Osteocyte (in vitro differentiated cells): Measurements from ENCODE around the gene PSMB5. TPM values are rescaled to one million over a fixed set of nuclear protein-coding genes. Genes with fewer than 3 reads are reported as not detected.
"Not testable (repeated sequence)": the region's sequence is repeated elsewhere in the genome, so short reads cannot be mapped to it uniquely, and the experiment has no call there.

ENCODE experiments used
- DNase-seq: peaks from one replicate; pipeline ENCODE4 v3.0.0; 2021; ENCODE audit warnings: mixed read lengths; ENCODE audit not compliant: unreplicated experiment; ENCODE audit errors: extremely low spot score
- H3K27ac Mint-ChIP-seq: one replicate; pipeline ENCODE4 v1.8.0; 2021; ENCODE audit warnings: mild to moderate bottlenecking, mixed read lengths; ENCODE audit not compliant: unreplicated experiment
- H3K27me3 Mint-ChIP-seq: one replicate; pipeline ENCODE4 v1.8.0; 2021; ENCODE audit warnings: mixed read lengths; ENCODE audit not compliant: unreplicated experiment
- H3K36me3 Mint-ChIP-seq: one replicate; pipeline ENCODE4 v1.8.0; 2021; ENCODE audit warnings: mixed read lengths; ENCODE audit not compliant: unreplicated experiment
- H3K4me1 Mint-ChIP-seq: one replicate; pipeline ENCODE4 v1.8.0; 2021; ENCODE audit warnings: mixed read lengths; ENCODE audit not compliant: unreplicated experiment
- H3K4me3 Mint-ChIP-seq: one replicate; pipeline ENCODE4 v1.8.0; 2021; ENCODE audit warnings: mild to moderate bottlenecking, moderate library complexity, mixed read lengths; ENCODE audit not compliant: unreplicated experiment
- H3K9me3 Mint-ChIP-seq: one replicate; pipeline ENCODE4 v1.8.0; 2021; ENCODE audit warnings: mixed read lengths; ENCODE audit not compliant: unreplicated experiment
- CTCF ChIP-seq: fragments of 200-600 bp; sonication (generic); IDR thresholded peaks from 2 replicates; pipeline ENCODE4 v1.5.0; 2021; ENCODE audit warnings: antibody characterized with exemption, mild to moderate bottlenecking, moderate library complexity
- total RNA-seq: library from RNA; stranded (reverse); gene quantifications from 2 replicates; pipeline ENCODE4 v1.2.1, GENCODE V29; 2021

The PSMB5 gene
- total RNA-seq, 1 donor from 2014 or later: 147 TPM

GRCh38 chr14:23020143-23021128, 14.3 kb downstream of the PSMB5 start:
- Mint-ChIP-seq H3K27me3 (no peaks in the 10 kb centered on the region), H3K4me3 (no peak overlapping the region), H3K4me1 (peaks cover 10% of the 10 kb centered on the region), H3K9me3 (no peaks in the 10 kb centered on the region), H3K36me3 (peaks cover 4% of the 10 kb centered on the region), H3K27ac (no peak overlapping the region)
- TF ChIP-seq CTCF: no peak
- DNase-seq: no peak

DNA sequence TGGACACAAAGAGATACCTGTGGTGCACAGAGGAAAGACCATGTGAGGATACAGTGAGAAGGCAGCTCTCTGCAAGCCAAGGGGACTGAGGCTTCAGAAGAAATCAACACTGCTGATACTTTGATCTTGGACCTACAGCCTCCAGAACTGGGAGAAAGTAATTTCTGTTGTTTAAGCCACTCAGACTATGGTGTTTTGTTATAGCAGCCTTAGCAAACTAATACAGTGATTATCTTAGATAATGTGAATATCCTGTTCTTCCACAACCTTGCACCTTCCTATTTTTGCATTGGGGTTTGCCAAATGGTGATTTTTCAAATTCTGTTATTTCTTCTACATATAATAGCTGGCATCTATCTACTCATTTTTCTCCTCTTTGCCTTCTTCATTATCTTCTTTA, 16.6 kb downstream of the PSMB5 start:
- peaks cover 2% of the 10 kb centered on the region for H3K36me3 Mint-ChIP-seq

DNA sequence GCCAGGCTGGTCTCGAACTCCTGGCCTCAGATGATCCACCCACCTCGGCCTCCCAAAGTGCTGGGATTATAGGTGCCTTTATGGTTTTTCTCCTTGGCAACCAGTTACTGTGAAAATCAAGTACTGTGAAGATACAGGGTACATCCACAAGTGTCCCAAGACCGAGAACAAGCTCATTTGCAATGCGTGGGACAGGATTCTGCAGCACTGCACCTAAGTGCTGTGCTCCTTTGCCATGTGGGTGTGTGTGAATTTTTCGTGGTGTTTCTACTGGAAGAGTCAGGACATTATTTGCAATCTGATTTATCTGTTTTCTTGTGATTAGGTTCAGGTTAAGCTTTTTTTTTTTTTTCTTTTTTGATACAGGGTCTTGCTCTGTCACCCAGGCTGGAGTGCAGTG, 17.6 kb downstream of the PSMB5 start:
- H3K27me3 Mint-ChIP-seq: no peaks in the 10 kb centered on the region
- no peak for DNase-seq
- H3K27ac Mint-ChIP-seq: no peak overlapping the region
- no peaks in the 10 kb centered on the region for H3K9me3 Mint-ChIP-seq
- H3K4me3 Mint-ChIP-seq: no peak overlapping the region
- H3K4me1 Mint-ChIP-seq: no peaks in the 10 kb centered on the region
- TF ChIP-seq CTCF: no peak
- H3K36me3 Mint-ChIP-seq: no peaks in the 10 kb centered on the region

More for the DNA sequence above, 16.6 kb downstream of the PSMB5 start:
- Mint-ChIP-seq H3K27ac (no peak overlapping the region), H3K27me3 (no peaks in the 10 kb centered on the region), H3K4me1 (no peaks in the 10 kb centered on the region), H3K9me3 (no peaks in the 10 kb centered on the region), H3K4me3 (no peak overlapping the region)
- no peak for DNase-seq
- no peak for TF ChIP-seq CTCF

GRCh38 chr14:23015618-23016017, 19.1 kb downstream of the PSMB5 start:
- Mint-ChIP-seq H3K9me3 (no peaks in the 10 kb centered on the region), H3K27ac (no peak overlapping the region), H3K27me3 (no peaks in the 10 kb centered on the region), H3K36me3 (no peaks in the 10 kb centered on the region), H3K4me3 (no peak overlapping the region), H3K4me1 (no peaks in the 10 kb centered on the region)
- DNase-seq: no peak
- no peak for TF ChIP-seq CTCF

GRCh38 chr14:23013749-23014054, 21.0 kb downstream of the PSMB5 start:
- DNase-seq, H3K27me3 Mint-ChIP-seq, H3K9me3 Mint-ChIP-seq, H3K4me3 Mint-ChIP-seq, H3K27ac Mint-ChIP-seq, H3K36me3 Mint-ChIP-seq: not testable (repeated sequence)
- peaks cover 12% of the 10 kb centered on the region for H3K4me1 Mint-ChIP-seq
